IPS-20b (cell line): ENCODE data around the gene CLDND2.

Experiments
- H3K27ac ChIP-seq: one replicate; pipeline ENCODE4 v1.5.1; 2013; ENCODE audit warnings: low read length
- H3K27me3 ChIP-seq: 2 replicates; pipeline ENCODE4 v1.6.1; 2013; ENCODE audit warnings: mild to moderate bottlenecking, low read length, inconsistent platforms; ENCODE audit not compliant: insufficient read depth
- H3K36me3 ChIP-seq: 2 replicates; pipeline ENCODE4 v1.6.1; 2013; ENCODE audit warnings: low read depth, mild to moderate bottlenecking, inconsistent platforms, low read length, moderate library complexity; ENCODE audit not compliant: insufficient read depth
- H3K4me1 ChIP-seq: 2 replicates; pipeline ENCODE4 v1.6.1; 2013; ENCODE audit warnings: mild to moderate bottlenecking, control low read depth, inconsistent platforms, low read length, moderate library complexity; ENCODE audit not compliant: insufficient read depth
- H3K4me3 ChIP-seq: 2 replicates; pipeline ENCODE4 v1.5.1; 2013; ENCODE audit warnings: mild to moderate bottlenecking, low read length, inconsistent platforms
- H3K9ac ChIP-seq: 2 replicates; pipeline ENCODE4 v1.6.1; 2013; ENCODE audit warnings: low read depth, mild to moderate bottlenecking, inconsistent platforms, low read length, moderate library complexity
- H3K9me3 ChIP-seq: 2 replicates; pipeline ENCODE4 v1.6.1; 2013; ENCODE audit warnings: mild to moderate bottlenecking, low read depth, low read length, inconsistent platforms; ENCODE audit not compliant: insufficient read depth

The CLDND2 gene

DNA sequence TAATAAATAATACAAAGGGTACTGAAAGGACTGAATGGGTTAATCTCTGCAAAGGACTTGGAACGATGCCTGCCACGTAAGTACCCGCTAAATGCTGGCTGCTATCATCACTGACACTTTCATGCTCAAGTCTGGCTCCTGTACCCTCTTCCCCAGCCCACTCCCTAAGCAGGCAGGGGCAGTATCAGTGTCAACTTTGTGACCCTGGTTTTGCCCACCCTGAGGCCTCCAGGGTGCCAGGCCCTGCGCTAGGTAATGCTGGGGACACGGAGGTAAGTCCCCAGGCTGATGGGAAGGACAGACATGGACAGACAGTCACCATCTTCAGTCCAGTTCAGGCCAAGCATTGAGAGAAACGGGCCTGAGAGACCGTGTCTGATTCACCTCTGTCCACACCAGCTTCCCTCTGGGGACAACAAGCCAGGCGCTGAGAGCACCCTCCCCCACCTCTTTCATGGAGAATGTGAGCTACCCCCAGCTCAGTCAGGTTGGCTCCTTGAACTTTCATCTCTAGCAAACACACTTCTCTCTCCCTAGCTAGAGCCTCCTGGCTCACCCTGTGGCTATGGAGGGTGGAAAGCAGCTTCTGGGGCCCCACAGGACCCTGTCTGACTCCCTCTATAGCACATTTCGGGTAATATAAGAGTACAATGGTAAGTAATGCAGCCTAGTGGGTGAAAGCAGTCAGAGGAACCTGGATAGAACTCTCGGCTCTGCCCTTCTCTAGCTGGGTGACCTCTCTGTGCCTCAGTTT lies 3.4 kb downstream of the CLDND2 start:
- Histone ChIP-seq H3K27me3 (no peaks in the 10 kb centered on the region), H3K4me1 (peaks cover 15% of the 10 kb centered on the region), H3K4me3 (peak overlapping the region; percentile 78), H3K9ac (peak overlapping the region; percentile 80), H3K27ac (no peak overlapping the region), H3K9me3 (no peaks in the 10 kb centered on the region), H3K36me3 (no peaks in the 10 kb centered on the region)

DNA sequence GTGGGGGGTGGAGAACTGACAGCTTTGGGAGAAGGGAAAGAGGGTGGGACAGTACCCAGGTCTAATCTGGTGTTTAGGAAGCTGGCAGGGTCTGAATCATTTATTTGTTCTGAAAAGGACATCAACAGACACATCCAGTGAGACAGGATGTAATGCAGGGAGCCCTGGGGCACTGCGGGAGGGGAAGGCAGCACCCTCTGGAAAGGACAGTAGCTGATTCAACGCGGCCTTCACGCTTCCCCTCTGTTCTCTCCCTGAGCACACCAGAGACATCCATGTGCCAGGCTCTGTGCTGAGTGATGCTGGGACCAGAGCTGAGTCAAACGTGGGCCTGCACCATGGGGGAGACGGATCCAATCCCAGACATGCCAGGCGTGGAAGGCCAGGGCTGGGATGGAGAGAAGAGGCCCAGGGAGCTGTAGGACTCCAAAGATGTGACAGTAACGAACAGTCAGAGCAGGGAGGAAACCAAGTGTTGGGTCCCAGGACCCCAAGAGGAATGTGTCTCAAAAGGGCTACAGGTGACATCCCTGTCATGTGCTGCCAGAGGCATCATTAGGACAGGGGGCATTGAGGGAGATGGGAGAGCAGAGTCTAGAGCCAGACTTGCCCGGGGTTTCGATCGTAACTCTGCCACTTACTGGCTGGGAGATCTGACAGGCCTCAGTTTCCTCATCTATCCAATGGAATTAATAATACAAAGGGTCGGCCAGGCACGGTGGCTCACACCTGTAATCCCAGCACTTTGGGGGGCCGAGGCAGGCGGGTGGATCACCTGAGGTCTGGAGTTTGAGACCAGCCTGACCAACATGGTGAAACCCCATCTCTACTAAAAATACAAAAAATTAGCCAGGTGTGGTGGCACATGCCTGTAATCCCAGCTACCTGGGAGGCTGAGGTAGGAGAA lies 4.3 kb downstream of the CLDND2 start:
- Histone ChIP-seq H3K4me1 (peaks cover 15% of the 10 kb centered on the region), H3K27me3 (no peaks in the 10 kb centered on the region), H3K4me3 (no peak overlapping the region), H3K9me3 (no peaks in the 10 kb centered on the region), H3K36me3 (no peaks in the 10 kb centered on the region), H3K27ac (no peak overlapping the region), H3K9ac (no peak overlapping the region)

DNA sequence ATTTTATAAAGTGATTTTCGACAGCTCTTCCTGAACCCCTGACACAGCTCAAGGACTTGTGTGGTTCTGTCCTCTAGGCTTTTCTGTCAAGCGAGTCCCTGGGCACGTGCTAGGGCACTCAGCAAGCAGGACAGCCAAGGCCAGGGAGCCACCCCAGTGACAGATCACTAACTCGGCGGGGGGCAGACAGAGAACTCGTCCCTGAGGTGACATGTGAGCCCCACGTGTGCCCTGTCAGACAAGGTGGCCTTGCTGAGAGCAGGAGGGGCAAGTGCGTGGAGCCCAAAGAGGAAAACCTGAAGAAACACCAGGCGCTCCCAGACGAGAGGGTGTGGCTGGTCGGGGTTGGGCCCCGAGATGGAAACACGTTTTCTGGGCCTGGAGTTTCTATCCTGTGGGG lies 7.6 kb downstream of the CLDND2 start:
- Histone ChIP-seq H3K27ac (no peak overlapping the region), H3K27me3 (no peaks in the 10 kb centered on the region), H3K9ac (no peak overlapping the region), H3K9me3 (no peaks in the 10 kb centered on the region), H3K4me1 (peaks cover 9% of the 10 kb centered on the region; the same call in 1 of the 2 replicates), H3K4me3 (no peak overlapping the region), H3K36me3 (no peaks in the 10 kb centered on the region)

DNA sequence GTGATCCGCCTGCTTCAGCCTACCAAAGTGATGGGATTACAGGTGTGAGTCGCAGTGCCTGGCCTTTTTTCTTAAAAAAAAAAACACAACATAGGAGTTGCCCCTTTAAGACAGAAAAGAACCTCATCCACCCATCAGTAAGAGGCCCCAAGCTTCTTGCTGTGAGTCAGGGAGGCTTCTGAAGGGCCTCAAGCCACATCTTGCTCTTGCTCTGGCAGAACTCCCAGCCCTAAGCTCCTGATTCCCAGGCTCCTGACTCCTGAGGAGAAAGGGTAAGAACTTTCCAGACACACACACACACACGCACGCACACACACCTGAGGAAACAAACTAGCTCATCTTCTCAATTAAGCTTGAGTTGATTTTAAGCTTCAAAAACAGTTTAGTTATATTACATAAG lies 9.5 kb downstream of the CLDND2 start:
- Histone ChIP-seq H3K27ac (no peak overlapping the region), H3K36me3 (no peaks in the 10 kb centered on the region), H3K4me3 (no peak overlapping the region), H3K9me3 (no peaks in the 10 kb centered on the region), H3K4me1 (peaks cover 5% of the 10 kb centered on the region), H3K27me3 (no peaks in the 10 kb centered on the region), H3K9ac (no peak overlapping the region)

DNA sequence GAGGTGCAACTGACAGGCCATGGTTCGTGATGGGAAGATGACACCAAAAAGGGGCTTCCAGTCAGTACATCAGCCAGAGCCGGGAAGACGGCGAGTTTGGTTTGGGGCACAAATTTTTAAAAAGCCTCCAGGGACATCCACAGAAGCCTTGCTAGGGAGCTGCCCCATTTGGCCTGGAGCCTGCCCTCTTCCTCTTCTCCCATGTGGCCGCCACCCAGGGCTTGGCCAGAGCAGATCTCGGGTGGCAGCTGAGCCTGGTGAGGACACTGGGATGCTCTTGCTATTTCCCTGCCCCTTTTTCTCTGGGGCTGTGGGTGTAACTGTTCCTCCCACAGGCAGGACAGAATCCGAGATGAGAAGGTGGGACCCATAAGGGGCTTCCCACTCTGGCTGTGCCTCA lies 10.9 kb downstream of the CLDND2 start:
- no peak overlapping the region for H3K27ac ChIP-seq
- no peaks in the 10 kb centered on the region for H3K9me3 ChIP-seq
- H3K4me1 ChIP-seq = peaks cover 9% of the 10 kb centered on the region
- H3K4me3 ChIP-seq = no peak overlapping the region
- H3K9ac ChIP-seq = no peak overlapping the region
- no peaks in the 10 kb centered on the region for H3K36me3 ChIP-seq
- H3K27me3 ChIP-seq = no peaks in the 10 kb centered on the region

DNA sequence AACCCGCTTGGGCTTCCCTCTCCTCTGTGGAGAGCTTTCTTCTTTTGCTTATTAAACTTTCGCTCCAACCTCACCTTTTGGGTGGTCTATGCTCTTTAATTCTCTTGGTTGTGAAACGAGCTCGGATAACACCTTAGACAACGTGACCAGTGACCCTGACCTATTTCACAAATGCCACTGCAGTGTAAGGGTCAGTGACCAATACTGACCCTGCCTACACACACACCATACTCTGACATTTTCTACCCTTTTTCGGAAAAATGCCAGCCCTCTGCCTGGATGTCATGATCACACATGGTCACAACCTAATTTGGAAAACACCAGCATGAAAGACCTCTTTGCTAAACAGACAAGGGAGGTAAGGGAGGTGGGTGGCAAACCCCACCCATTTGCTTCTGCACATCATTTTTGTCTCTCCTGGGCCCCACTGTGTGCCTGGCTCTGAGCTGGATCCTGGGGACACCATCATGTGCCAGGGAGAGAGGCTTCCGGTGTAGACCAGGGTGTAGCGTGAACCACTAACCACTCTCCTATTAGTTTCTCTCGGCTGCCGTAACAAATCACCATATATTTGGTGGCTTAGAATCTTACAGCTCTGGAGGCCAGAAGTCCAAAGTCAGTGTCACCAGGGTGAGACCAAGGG lies 12.5 kb downstream of the CLDND2 start:
- H3K27ac ChIP-seq = no peak overlapping the region
- no peaks in the 10 kb centered on the region for H3K27me3 ChIP-seq
- H3K4me3 ChIP-seq = no peak overlapping the region
- H3K4me1 ChIP-seq = peaks cover 7% of the 10 kb centered on the region; the same call in 1 of the 2 replicates
- H3K36me3 ChIP-seq = peaks cover 2% of the 10 kb centered on the region; the same call in 1 of the 2 replicates
- no peaks in the 10 kb centered on the region for H3K9me3 ChIP-seq
- H3K9ac ChIP-seq = no peak overlapping the region

DNA sequence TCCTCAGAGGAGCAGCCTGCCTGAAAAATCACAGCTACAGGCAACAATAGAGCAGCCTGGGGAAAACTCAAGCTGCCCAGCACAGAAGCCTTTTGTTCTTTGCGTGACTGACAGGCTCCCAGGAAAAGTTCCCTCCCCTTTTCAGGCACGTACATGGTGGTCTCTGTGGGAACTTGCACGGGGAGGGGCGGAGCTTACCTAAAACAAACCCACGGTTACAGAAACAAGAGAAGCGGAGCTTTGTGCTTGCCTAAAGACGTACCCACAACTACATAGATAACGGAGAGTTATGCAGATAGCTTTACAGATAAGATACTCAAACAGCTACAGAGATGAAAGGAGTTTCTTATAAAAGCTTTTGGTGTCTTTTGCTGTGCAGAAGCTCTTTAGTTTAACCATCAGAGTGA lies 14.1 kb downstream of the CLDND2 start:
- no peaks in the 10 kb centered on the region for H3K27me3 ChIP-seq
- H3K4me3 ChIP-seq = no peak overlapping the region
- H3K9ac ChIP-seq = peak overlapping the region; percentile 21; the same call in 1 of the 2 replicates
- no peaks in the 10 kb centered on the region for H3K9me3 ChIP-seq
- H3K4me1 ChIP-seq = peaks cover 7% of the 10 kb centered on the region; the same call in 1 of the 2 replicates
- peaks cover 7% of the 10 kb centered on the region; the same call in 1 of the 2 replicates for H3K36me3 ChIP-seq
- H3K27ac ChIP-seq = no peak overlapping the region

DNA sequence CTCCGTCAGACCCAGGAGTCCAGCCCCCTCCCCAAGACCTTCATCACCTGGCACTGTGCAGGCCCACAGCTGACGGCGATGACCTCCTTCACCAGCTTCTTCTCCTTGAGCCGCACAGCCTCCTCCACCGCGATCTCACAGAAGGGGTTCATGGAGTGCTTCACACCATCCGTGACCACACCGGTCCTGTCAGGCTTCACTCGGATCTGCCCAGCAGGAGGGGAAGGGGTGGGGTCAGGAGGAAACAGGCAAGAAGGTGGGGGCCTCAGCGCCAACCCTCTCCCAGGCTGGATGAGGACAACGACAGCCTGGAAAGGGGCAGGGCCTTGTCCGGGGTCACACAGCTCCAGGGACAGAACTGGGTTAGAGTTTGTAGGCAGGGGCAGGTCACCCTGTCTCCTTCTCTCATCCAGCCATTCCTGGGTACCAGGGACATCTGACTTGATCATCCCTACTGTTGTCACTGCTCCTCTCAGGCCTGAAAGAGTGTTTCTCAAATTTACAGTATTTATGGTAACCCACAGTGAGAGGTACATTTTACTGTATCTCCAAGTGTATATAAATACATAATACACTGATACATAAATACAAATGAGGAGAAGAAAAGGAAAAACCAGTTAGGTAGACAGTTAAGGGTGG lies 14.6 kb downstream of the CLDND2 start:
- no peak overlapping the region for H3K27ac ChIP-seq
- peaks cover 7% of the 10 kb centered on the region; the same call in 1 of the 2 replicates for H3K36me3 ChIP-seq

DNA sequence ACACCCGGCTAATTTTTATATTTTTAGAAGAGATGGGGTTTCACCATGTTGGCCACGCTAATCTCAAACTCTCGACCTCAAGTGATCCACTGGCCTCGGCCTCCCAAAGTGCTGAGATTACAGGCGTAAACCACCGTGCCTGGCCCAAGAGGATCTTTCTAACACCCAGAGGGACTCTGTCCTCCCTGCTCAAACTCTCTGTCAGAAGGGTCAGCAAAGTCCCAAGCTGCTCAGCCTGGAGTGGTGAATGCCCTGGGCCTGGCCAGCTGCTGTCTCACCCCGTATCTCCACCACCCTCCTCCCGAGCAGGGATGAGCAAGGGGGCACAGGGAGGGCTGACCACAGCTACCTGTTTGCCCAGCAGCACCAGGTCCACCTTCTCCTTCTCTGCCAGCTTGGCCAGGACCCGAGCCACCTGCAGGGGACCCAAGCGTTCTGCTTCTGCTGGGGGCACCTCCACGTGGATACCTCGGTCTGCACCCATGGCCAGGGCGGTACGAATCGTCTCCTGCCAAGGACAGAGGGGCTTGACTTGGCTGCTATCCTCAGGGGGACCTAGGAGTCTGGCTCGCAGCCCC lies 15.9 kb downstream of the CLDND2 start:
- no peak overlapping the region for H3K9ac ChIP-seq
- H3K4me1 ChIP-seq = peaks cover 7% of the 10 kb centered on the region; the same call in 1 of the 2 replicates
- H3K27me3 ChIP-seq = no peaks in the 10 kb centered on the region
- no peak overlapping the region for H3K4me3 ChIP-seq
- no peaks in the 10 kb centered on the region for H3K9me3 ChIP-seq
- H3K27ac ChIP-seq = no peak overlapping the region
- peaks cover 7% of the 10 kb centered on the region; the same call in 1 of the 2 replicates for H3K36me3 ChIP-seq

More for the DNA sequence above, 14.6 kb downstream of the CLDND2 start:
- no peak overlapping the region for H3K4me3 ChIP-seq
- no peaks in the 10 kb centered on the region for H3K27me3 ChIP-seq
- H3K9ac ChIP-seq = peak overlapping the region; percentile 21; the same call in 1 of the 2 replicates
- no peaks in the 10 kb centered on the region for H3K9me3 ChIP-seq
- peaks cover 7% of the 10 kb centered on the region; the same call in 1 of the 2 replicates for H3K4me1 ChIP-seq

DNA sequence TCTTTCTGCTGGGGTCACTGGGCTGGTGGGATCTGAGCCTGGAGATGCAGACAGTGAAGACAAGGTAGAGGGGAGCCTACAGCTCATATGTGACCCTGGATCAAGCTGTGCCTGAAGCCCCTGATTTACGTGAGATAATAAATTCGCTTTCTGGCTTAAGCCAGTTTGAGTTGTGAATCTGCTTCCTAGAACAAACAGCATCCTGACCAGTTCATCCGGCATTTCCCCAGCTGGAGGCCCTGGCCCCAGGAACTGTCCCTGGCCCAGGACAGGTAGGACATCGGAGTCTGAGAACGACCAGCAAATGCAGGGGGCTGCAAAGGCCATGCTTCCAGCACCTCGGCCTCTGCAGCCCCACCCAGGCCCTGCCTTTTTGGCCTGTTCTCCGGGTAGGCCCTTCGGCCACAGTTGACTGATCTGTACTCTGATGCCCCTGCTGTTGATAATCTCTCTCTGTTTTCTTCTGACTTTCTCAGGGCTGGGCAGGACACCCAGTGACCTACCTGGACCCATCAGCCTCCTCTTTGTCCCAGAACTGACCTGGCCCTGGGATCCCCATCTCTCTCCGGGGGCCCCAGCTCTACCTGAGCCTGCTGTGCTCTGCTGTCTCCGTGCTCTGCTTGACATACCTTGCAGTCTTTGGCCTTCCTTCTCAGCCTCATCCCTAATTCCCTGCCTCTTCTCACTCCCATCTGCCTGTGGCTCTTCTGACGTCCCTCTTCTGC lies 17.4 kb downstream of the CLDND2 start:
- Histone ChIP-seq H3K36me3 (peaks cover 7% of the 10 kb centered on the region; the same call in 1 of the 2 replicates), H3K9me3 (no peaks in the 10 kb centered on the region), H3K9ac (no peak overlapping the region), H3K27ac (no peak overlapping the region), H3K4me3 (no peak overlapping the region), H3K27me3 (no peaks in the 10 kb centered on the region), H3K4me1 (peaks cover 7% of the 10 kb centered on the region; the same call in 1 of the 2 replicates)
